CMK (cell line): ENCODE results near the gene EN1.

Experiments used
- DNase-seq: peaks from one replicate; pipeline ENCODE4 v3.0.0-alpha.2; 2010; ENCODE audit warnings: low read depth

The EN1 gene

GRCh38 chr2:118842661-118843482, 4.6 kb downstream of the EN1 start:
- no peak for DNase-seq

GRCh38 chr2:118841828-118842461, 5.5 kb downstream of the EN1 start:
- DNase-seq = no peak

DNA sequence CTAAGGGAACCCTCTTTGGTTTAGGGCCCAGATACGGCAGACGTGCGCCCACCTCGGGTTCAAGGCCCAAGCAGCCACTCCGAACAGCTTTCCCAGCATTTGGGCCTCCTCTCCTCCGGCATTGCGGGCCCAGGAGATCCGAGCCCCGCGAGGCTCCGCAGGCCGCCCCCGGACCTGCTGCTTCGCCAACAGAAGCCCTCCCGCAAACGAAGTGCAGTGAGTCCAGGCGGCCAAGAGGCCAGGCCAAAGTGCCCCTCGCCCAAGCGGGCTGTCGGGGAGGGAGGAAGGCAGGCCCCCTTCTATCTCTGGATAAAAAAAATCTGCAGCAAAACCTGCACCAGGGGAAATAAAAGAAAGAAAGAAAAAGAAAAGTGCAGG, 6.0 kb downstream of the EN1 start:
- no peak for DNase-seq

DNA sequence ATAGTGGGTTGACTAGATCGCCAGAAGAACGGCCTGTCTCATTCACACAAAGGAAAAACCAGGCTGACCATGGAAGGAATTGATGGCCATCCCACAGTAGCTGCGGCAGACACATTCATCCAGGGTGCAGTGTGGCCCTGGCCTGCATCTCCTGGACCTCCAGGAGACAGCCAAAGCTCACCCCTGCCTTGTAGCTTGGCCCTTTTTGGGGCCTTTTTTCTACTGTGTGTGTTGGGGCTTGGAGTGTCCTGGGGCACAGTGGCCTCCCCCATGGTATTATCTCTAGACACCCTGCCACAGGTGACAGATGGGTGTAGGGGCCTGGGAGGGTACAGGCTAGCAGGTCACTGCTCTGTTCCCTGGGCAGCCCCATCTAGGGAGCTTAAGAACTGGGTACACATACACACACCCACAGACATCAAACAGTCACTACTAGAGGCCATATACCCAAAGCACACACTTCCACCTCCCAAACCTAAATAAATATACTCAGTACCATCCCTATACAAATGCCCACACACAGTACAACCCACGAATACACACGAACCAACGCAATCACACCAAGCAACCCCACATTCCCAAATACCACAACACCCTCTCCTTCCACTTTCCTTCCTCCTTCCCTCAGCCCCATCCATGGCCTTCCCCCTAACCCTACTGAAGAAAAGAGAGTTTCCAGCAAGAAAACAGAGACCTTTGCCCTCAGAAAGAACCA, 8.6 kb downstream of the EN1 start:
- no peak for DNase-seq

DNA sequence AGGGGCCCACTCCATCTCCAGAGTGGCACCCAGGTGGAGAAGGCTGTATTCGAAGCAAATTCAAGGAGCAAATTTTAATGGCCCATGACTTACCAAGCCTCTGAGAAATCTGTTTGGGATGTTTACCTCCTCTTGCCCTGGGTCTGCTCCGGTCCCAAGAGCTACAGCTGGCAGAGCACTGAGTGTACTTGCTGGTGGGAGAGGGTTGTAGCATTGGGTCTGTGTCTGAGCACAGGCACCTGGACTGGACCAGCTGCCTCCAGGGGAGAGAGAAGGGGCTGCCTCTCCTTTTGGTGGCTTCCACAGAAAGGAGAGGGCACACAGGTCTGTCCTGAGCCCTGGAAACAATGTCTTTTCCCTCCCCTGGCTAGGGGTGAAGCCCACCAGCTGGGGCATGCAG, 9.8 kb downstream of the EN1 start:
- DNase-seq = no peak

GRCh38 chr2:118837067-118837466, 10.4 kb downstream of the EN1 start:
- DNase-seq = no peak

GRCh38 chr2:118836411-118836930, 11.0 kb downstream of the EN1 start:
- no peak for DNase-seq

DNA sequence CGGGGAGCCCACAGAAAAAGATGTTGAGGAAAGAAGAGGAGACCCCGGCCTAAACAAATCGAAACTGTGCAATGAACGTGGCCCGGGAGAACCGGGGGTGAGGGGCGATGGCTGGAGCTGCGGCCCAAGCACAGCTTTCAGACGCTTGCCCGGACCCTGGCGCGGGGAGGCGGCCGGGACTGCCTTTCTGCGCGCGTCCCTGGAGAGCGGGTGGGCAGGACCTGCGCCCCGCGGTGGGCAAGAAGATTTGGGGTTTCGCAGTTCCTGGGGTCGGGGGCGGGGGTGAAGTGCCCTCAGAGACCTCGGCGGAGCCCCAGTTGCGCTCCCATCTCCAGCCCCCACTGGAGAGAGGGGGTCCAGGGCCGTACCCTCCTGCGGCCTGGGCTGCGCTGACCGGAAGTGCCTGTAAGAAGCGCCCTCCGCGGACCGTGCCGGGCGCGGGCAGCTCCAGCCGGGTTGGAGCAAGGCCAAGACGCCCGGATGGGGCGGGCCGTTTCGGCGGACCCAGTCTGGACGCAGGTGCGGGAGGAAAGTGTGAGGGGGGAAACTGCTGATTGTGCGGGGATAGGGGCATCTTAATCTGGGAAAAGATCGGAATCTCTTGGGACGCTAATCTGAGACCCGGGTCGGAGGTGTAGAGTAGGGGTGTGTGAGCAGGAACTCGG, 11.6 kb downstream of the EN1 start:
- DNase-seq = no peak

DNA sequence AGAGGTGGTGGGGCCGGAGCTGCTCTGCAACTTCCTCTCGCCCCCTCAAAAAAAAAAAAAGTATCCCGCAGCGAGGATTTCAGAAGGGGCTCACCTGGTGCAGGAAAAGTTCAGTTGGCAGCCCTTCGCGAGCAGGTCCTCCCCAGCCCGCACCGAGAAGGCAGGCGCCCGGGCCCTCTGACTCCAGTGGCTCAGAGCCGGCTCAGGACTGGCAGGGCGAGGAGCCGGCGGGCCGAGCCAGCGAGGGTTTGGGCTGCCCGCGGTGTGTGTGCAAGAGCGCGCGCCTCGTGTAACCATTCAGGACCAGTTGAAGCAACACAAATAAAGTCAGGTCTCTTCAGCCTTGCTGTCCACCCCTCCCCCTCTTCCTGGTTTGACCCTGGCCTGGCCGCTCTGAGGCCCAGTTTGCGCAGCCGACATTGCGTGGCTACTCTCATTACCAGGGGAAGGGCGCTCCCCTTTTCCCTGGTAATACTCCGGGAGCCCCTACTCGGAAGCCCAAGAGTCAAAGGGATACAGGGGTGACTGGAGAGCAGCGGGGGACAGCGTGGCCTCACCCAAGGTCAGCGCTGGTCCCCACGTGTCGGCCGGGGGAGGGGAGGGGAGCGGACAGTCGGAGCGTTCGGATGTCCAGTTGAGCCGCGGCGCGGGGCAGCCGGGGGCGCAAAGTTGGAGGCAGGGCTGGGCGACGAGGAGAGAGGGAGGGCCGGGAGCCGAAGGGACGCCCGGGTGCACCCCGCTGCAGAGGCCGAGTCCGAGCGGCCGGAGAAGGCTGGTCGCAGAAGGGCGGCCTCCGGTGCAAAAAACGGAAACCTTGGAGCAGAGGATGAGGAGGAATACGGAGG, 12.3 kb downstream of the EN1 start:
- DNase-seq = no peak

DNA sequence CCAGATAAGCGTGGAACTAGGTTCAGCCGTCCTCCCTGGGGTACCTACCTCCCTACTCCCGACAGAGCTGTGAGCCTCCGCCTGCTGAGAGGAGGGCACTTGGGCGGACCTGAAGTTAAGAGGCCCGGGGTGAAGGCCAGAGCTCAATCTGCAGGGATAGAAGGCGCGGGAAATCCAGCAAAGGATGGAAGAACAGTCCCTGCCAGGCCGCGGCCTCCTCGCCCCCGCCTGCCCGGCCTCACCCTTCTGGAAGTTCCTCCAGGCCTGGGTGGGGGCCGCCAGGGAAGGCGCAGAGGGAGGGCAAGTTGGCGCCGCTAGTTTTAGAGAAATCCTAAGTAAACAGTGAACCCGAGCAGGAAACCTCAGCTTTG, 13.0 kb downstream of the EN1 start:
- DNase-seq = no peak

GRCh38 chr2:118833716-118834439, 13.6 kb downstream of the EN1 start:
- DNase-seq = no peak

GRCh38 chr2:118832791-118833715, 14.4 kb downstream of the EN1 start:
- DNase-seq = no peak

DNA sequence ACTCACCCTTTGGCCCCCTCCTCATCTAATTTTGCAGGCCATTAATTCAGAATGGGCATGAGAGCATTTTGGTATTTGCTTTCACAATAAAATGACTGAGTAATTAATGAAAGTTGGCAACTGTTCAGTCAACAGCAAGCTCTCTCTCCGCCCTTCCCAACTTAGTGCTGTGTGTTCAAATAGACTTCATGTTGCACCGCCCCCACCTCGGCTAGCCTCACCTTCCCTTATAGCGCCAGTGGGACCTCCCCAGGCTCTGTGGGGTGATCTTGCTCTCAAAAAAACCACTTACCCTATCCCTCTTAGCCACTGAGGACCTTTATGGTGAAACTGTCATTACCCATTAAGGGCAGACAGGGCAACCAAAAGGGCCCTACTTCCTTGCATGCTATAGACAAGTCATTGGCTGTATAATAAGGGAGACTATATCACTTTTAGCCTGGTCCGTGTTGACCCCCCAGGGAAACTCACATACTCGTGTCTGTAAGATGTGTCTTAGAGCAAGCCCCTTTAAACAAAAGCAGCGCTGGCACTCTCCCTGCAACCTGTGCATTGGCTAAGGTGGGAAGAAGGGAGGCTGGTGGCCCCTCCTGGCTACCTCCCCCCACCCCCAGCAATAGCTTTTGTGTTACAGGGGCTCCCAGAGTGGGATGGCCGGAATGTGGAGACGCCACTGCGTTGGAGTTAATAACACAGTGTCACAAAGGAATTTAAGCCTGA, 15.2 kb downstream of the EN1 start:
- no peak for DNase-seq

GRCh38 chr2:118830881-118831280, 16.6 kb downstream of the EN1 start:
- DNase-seq = no peak

GRCh38 chr2:118830118-118830517, 17.3 kb downstream of the EN1 start:
- no peak for DNase-seq

- DNase-seq = no peak
These were observed 21.4 kb downstream of the EN1 start for GRCh38 chr2:118826093-118826492.

DNA sequence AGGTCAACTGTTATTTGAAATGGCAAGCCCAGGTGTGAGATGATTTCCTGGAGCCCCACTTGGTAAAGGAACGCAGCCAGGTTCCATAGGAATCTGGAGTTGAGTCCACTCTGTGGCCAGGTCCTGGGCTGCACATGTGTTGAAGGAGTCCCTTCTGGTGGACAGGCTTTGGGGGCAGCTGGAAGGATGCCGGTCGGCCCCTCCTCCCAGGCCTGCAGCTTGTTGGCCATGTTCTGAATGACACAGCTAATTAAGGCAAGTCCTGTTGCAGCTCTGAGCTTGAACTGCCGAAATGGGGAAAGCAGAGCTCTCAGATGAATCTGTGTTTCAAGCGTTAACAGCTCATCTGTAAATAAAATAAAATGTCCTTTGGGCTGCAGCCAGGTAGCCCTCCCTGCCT, 23.8 kb downstream of the EN1 start:
- no peak for DNase-seq

- no peak for DNase-seq
These were observed 24.9 kb downstream of the EN1 start for GRCh38 chr2:118822572-118822971.

DNA sequence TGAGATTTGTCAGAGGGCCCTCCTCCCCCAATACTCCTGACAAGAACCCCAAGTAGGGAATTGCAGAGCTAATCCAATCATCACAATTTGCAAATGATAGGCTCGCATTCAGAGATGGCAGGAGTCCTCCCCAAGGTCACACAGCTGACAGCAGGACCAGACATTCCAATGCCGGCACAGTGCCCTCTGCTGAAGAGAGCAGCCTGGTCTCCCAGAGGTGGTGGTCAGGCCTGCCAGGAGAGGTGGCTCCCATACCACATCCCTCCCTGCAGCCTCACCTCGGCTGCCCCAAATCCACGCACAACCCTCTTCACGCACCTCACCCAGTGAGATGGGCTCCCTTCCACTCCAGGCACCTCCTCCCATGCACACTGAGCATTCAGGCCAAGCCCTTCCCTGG, 25.4 kb downstream of the EN1 start:
- DNase-seq = no peak
